HG02970 (cell line): ENCODE results near the gene KLRC2.
"Not testable (repeated sequence)": the region's sequence is repeated elsewhere in the genome, so short reads cannot be mapped to it uniquely, and the experiment has no call there.

ENCODE experiments used
- ATAC-seq: cut with Tn5 transposase; IDR thresholded peaks from one replicate; pipeline ENCODE4 v1.9.1; 2021; ENCODE audit warnings: mild to moderate bottlenecking, moderate library complexity, moderate number of reproducible peaks; ENCODE audit not compliant: unreplicated experiment, low FRiP score

KLRC2 gene

GRCh38 chr12:10406725-10407124 lies 29.1 kb downstream of the KLRC2 start:
- ATAC-seq, result no peak

- ATAC-seq, result no peak
These were observed 30.5 kb downstream of the KLRC2 start for GRCh38 chr12:10405294-10405693.

- ATAC-seq, result no peak
These were observed 31.0 kb downstream of the KLRC2 start for GRCh38 chr12:10404798-10405197.

- no peak for ATAC-seq
These were observed 35.0 kb downstream of the KLRC2 start for GRCh38 chr12:10400829-10401228.

- ATAC-seq, result no peak
These were observed 37.6 kb downstream of the KLRC2 start for GRCh38 chr12:10398168-10398567.

- ATAC-seq, result no peak
These were observed 38.5 kb downstream of the KLRC2 start for GRCh38 chr12:10397296-10397695.

GRCh38 chr12:10396176-10396575 lies 39.6 kb downstream of the KLRC2 start:
- ATAC-seq, result not testable (repeated sequence)

GRCh38 chr12:10395390-10395998 lies 40.3 kb downstream of the KLRC2 start:
- peak; percentile 55 for ATAC-seq

- not testable (repeated sequence) for ATAC-seq
These were observed 41.2 kb downstream of the KLRC2 start for GRCh38 chr12:10394531-10395152.

- ATAC-seq, result no peak
These were observed 42.5 kb downstream of the KLRC2 start for GRCh38 chr12:10393291-10393690.

GRCh38 chr12:10392394-10392930 lies 43.3 kb downstream of the KLRC2 start:
- peak; percentile 67 for ATAC-seq

- not testable (repeated sequence) for ATAC-seq
These were observed 44.8 kb downstream of the KLRC2 start for GRCh38 chr12:10390991-10391390.

- ATAC-seq, result no peak
These were observed 45.9 kb downstream of the KLRC2 start, which contains the start of gene KLRK1 for GRCh38 chr12:10389904-10390303. Gene KLRK1, minus strand, starts transcription at chr12:10390041. Its CDS starts 1,231 bp downstream, at chr12:10388810.

GRCh38 chr12:10388624-10389413 lies 47.0 kb downstream of the KLRC2 start:
- no peak for ATAC-seq

GRCh38 chr12:10387498-10387897 lies 48.3 kb downstream of the KLRC2 start:
- ATAC-seq, result not testable (repeated sequence)

- no peak for ATAC-seq
These were observed 49.0 kb downstream of the KLRC2 start for GRCh38 chr12:10386857-10387256.

GRCh38 chr12:10385166-10385613 lies 50.6 kb downstream of the KLRC2 start:
- ATAC-seq, result no peak

- no peak for ATAC-seq
These were observed 51.6 kb downstream of the KLRC2 start for GRCh38 chr12:10384191-10384590.

- no peak for ATAC-seq
These were observed 53.7 kb downstream of the KLRC2 start for GRCh38 chr12:10381928-10382628.
